HG03060 (cell line): Measurements from ENCODE around the gene TTI1.

Experiments used
- ATAC-seq: cut with Tn5 transposase; IDR thresholded peaks from one replicate; pipeline ENCODE4 v1.9.1; 2021; ENCODE audit warnings: low read depth, moderate number of reproducible peaks; ENCODE audit not compliant: unreplicated experiment

The TTI1 gene

GRCh38 chr20:37940858-37941257 lies 92.4 kb downstream of the TTI1 start:
- no peak for ATAC-seq

GRCh38 chr20:37939701-37940560 lies 93.3 kb downstream of the TTI1 start:
- ATAC-seq = no peak

GRCh38 chr20:37938954-37939353 lies 94.3 kb downstream of the TTI1 start:
- no peak for ATAC-seq

DNA sequence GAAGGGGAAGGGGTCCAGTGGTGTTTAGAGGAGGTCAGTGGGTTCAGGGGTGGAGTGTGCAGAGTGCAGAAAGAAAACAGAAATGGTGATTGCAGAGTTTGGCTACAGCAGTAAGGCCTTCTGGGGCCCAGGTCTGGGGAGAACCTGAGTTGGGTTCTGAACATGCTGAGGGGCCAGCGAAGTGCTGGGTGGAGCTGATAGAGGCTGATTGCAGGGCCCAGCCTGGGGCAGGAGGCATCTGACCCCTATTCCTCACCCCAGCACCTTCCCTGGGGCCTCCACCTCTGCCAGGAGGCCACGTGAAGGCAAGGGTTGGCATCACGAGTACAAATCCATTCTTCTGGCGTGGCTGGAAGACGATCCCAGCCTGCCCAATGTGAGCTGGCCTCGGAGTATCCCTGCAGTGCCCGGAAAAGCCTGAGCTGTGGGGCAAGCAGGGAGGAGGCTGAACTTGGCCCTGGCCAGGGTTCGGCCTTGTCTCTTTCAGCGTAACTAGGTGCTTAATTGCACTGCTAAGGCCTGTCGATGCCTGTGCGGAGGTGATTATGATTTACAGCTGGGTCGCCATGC lies 95.0 kb downstream of the TTI1 start:
- ATAC-seq = no peak

DNA sequence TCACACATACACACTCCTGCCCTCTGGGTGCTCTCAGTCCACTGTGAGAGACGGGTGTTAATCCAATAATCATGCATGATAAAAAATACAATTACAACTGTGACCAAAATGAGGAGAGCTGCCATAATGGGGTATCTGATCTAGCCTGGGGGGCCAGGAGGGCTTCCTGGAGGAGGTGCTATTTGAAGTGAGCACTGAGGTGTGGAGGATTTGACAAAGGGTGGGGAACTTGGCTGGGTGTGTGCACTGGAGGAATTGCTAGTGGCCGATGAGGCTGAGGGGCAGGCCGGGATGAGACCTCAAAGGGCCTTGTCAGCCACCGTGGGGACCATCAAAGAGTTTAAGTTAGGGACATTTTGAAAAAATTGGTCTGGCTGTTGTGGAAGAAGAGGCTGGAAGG lies 95.6 kb downstream of the TTI1 start:
- no peak for ATAC-seq

- ATAC-seq = no peak
Measured at GRCh38 chr20:37936451-37936850, 96.8 kb downstream of the TTI1 start.

- no peak for ATAC-seq
Measured at GRCh38 chr20:37936041-37936440, 97.2 kb downstream of the TTI1 start.

- ATAC-seq = no peak
Measured at GRCh38 chr20:37935435-37935834, 97.8 kb downstream of the TTI1 start.

DNA sequence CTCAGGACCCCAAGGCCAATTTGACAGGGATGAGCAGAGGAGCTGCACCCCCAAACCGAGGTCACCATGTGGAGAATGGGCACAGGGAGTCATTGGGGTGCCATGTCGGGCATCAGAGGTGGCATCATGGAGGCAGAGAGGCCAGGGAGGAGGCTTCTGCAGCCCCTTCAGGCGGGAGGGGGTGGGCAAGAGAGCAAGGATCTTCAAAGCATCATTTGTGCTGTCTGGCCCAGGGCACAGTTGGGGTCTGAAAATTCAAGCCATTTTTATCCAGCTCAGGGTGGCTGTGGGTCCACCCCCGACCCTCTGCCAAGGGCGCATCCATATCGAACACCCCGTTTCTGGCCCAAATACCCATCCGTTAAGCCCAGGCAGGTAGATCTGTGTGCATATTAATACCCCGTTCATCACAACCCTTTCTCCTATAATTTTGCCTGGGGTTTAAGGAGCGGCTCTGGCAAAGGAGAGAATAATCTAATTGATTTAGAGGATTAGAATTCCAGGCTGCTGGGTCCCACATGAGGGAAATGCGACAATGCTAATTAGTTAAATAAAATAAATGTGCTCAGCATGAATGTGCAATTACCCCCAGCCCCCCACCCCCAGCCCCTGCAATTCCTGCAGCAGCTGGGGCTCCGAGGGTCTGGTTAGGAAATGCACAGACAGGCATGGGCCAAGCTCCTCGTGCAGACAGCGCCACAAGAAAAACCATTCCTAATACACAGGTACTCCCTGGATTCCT lies 98.5 kb downstream of the TTI1 start:
- ATAC-seq = no peak

DNA sequence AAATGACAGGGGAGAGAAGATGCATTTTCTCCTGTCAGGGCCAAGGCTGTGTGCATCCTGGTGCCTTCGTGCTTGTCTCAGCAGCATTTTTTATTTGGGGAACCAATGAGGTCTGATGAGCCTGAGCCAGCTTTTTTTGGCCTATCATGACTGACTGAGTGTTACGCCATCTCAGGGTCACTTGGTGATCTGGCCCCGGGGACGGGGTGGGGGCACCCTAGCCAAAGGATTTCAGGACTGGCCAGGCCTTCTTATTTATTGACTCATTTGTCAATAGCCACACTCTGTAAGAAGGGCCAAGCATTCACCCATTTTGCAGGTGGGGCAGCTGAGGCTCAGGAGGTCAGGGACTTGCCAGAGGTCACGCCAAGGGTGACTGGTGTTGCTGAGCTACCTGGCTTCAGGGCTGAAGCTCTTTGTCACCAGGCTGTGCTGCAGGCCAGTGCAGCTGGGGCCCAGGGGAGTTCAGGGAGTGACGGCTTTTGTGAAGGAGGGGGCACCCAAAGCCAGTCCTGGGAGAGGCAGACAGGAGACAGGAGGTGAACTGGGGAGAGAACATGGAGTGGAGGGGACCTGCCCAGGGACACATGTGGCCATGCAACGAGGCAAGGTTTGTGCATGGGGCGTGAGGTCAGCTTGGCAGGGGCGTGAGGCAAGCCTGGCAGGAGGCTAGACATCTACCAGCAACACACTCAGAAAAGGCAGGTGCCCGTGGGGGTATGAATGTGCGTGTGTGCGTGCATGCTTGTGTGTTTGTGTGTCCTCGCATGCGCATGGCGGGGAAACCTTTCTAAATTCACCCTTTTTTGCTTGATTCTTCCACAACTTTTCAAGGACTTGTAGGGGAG lies 99.2 kb downstream of the TTI1 start:
- ATAC-seq = no peak
